IMR-90 (cell line): ENCODE results near the gene R3HDML. TPM values are rescaled to one million over a fixed set of nuclear protein-coding genes. Genes with fewer than 3 reads are reported as not detected.

Experiments used
- ATAC-seq: fragments of 200-7000 bp; cut with Tn5 transposase; 2 replicates; pipeline ENCODE4 v1.9.1; 2020; ENCODE audit warnings: low read depth, mild to moderate bottlenecking, moderate library complexity
- BruUV-seq: library from RNA; stranded (reverse); fragments of 400-500 nt; replicated peaks from 2 replicates; lab custom pipeline; 2021; lab: Mats Ljungman, UMichigan
- CTCF ChIA-PET: fragments of 300-600 bp; formaldehyde crosslinking; extraction: SDS; loops from one replicate; lab custom pipeline; 2021; ENCODE audit warnings: antibody characterized with exemption; lab: Yijun Ruan, JAX
- POLR2A ChIA-PET: fragments of 300-600 bp; sonication (Branson Sonifier 250); formaldehyde crosslinking; loops from one replicate; lab custom pipeline; 2022; ENCODE audit warnings: antibody characterized with exemption; ENCODE audit not compliant: unreplicated experiment; lab: Charles Lee
- DNase-seq: peaks from one replicate; pipeline ENCODE4 v3.0.0; 2013
- H2AFZ ChIP-seq: replicated peaks from 2 replicates; pipeline ENCODE3; 2013; ENCODE audit warnings: low read length, mild to moderate bottlenecking; ENCODE audit not compliant: poor library complexity
- H2AK5ac ChIP-seq: 2 replicates; pipeline ENCODE4 v1.6.1; 2013; ENCODE audit warnings: low read depth, low read length, inconsistent platforms
- H2AK9ac ChIP-seq: replicated peaks from 2 replicates; pipeline ENCODE3; 2013; ENCODE audit warnings: mild to moderate bottlenecking, low read depth, low read length, moderate library complexity; ENCODE audit not compliant: poor library complexity
- H2BK120ac ChIP-seq: 2 replicates; pipeline ENCODE4 v1.6.1; 2013; ENCODE audit warnings: low read depth, low read length, inconsistent platforms
- H2BK15ac ChIP-seq: 3 replicates; pipeline ENCODE4 v1.6.1; 2013; ENCODE audit warnings: low read depth, low read length, inconsistent platforms
- H2BK20ac ChIP-seq: 2 replicates; pipeline ENCODE4 v1.6.1; 2013; ENCODE audit warnings: low read depth, mild to moderate bottlenecking, inconsistent platforms, low read length, moderate library complexity
- H2BK5ac ChIP-seq: 2 replicates; pipeline ENCODE4 v1.6.1; 2013; ENCODE audit warnings: mild to moderate bottlenecking, low read depth, low read length, inconsistent platforms; ENCODE audit not compliant: poor library complexity, severe bottlenecking
- H3K14ac ChIP-seq: replicated peaks from 2 replicates; pipeline ENCODE4 v1.6.1; 2013; ENCODE audit warnings: low read depth, low read length, inconsistent platforms
- H3K18ac ChIP-seq: 2 replicates; pipeline ENCODE4 v1.6.1; 2013; ENCODE audit warnings: low read depth, low read length, control low read depth
- H3K23ac ChIP-seq: 2 replicates; pipeline ENCODE4 v1.6.1; 2013; ENCODE audit warnings: low read depth, low read length, inconsistent platforms
- H3K27ac ChIP-seq: 2 replicates; pipeline ENCODE4 v1.5.1; 2013; ENCODE audit warnings: mild to moderate bottlenecking, control low read depth, low read length; ENCODE audit not compliant: insufficient read depth
- H3K27me3 ChIP-seq: 2 replicates; pipeline ENCODE4 v1.6.1; 2013; ENCODE audit warnings: low read length; ENCODE audit not compliant: control insufficient read depth, insufficient read depth
- H3K36me3 ChIP-seq: 2 replicates; pipeline ENCODE4 v1.6.1; 2013; ENCODE audit warnings: low read length, mixed read lengths; ENCODE audit not compliant: control insufficient read depth, insufficient read depth
- H3K4ac ChIP-seq: 2 replicates; pipeline ENCODE4 v1.6.1; 2013; ENCODE audit warnings: low read depth, low read length, inconsistent platforms
- H3K4me1 ChIP-seq: 2 replicates; pipeline ENCODE4 v1.6.1; 2013; ENCODE audit warnings: low read length, mixed read lengths; ENCODE audit not compliant: control insufficient read depth, insufficient read depth
- H3K4me2 ChIP-seq: 2 replicates; pipeline ENCODE4 v1.6.1; 2013; ENCODE audit warnings: low read depth, mild to moderate bottlenecking, control low read depth, low read length, moderate library complexity
- H3K4me3 ChIP-seq: 2 replicates; pipeline ENCODE4 v1.5.1; 2013; ENCODE audit warnings: low read depth, mild to moderate bottlenecking, control low read depth, low read length, moderate library complexity; ENCODE audit not compliant: insufficient read depth
- H3K56ac ChIP-seq: 2 replicates; pipeline ENCODE4 v1.6.1; 2013; ENCODE audit warnings: low read length, inconsistent platforms; ENCODE audit not compliant: insufficient read depth; ENCODE audit errors: extremely low read depth
- H3K79me1 ChIP-seq, 2 experiments: 2 replicates each; pipeline ENCODE4 v1.6.1; 2013; ENCODE audit warnings: low read length in 2 of 2, inconsistent platforms in 1 of 2, low read depth in 1 of 2
- H3K9ac ChIP-seq: 2 replicates; pipeline ENCODE4 v1.6.1; 2013; ENCODE audit warnings: low read depth, low read length, control low read depth
- H3K9me1 ChIP-seq: 2 replicates; pipeline ENCODE4 v1.6.1; 2013; ENCODE audit warnings: low read length, inconsistent platforms; ENCODE audit not compliant: insufficient read depth
- H3K9me3 ChIP-seq: 2 replicates; pipeline ENCODE4 v1.6.1; 2013; ENCODE audit warnings: low read length; ENCODE audit not compliant: control insufficient read depth, insufficient read depth
- H4K20me1 ChIP-seq: 2 replicates; pipeline ENCODE4 v1.6.1; 2013; ENCODE audit warnings: low read length, inconsistent platforms; ENCODE audit not compliant: insufficient read depth
- H4K5ac ChIP-seq: 2 replicates; pipeline ENCODE4 v1.6.1; 2013; ENCODE audit warnings: mild to moderate bottlenecking, low read depth, low read length, control low read depth
- H4K8ac ChIP-seq, 2 experiments: 2 replicates each; pipeline ENCODE4 v1.6.1; 2013; ENCODE audit warnings: low read depth in 2 of 2, low read length in 2 of 2, control low read depth in 1 of 2, inconsistent platforms in 1 of 2
- H4K91ac ChIP-seq: 2 replicates; pipeline ENCODE4 v1.6.1; 2013; ENCODE audit warnings: low read depth, low read length, inconsistent platforms; ENCODE audit not compliant: insufficient read depth
- RAD21 ChIP-seq: IDR thresholded peaks from 2 replicates; pipeline ENCODE4 v1.6.1; 2012; ENCODE audit warnings: low read length, improper control_type of control experiment
- RCOR1 ChIP-seq: IDR thresholded peaks from 2 replicates; pipeline ENCODE4 v1.6.1; 2012; ENCODE audit warnings: mild to moderate bottlenecking, low read length, improper control_type of control experiment; ENCODE audit not compliant: insufficient replicate concordance
- SMC3 ChIP-seq: fragments of 150-350 bp; IDR thresholded peaks from 2 replicates; pipeline ENCODE4 v1.6.1; 2016; ENCODE audit warnings: low read depth, mild to moderate bottlenecking, antibody characterized with exemption, low read length, moderate library complexity
- WGBS, 2 experiments: methylation state at CpG; one replicate each; pipeline versions ENCODE4 v1.1.5 to v1.1.7; 2013; ENCODE audit warnings: missing lambda C conversion rate in 2 of 2; ENCODE audit not compliant: insufficient read length in 1 of 2; ENCODE audit errors: extremely low coverage in 2 of 2; 5-methylcytosine and 5-hydroxymethylcytosine counted together
- dilution Hi-C: fragments of 300-500 bp; cut with HindIII; formaldehyde crosslinking; loops from one replicate; pipeline ENCODE4 v1.14.3; 2018; ENCODE audit warnings: low sequenced_read_pairs; ENCODE audit not compliant: unreplicated experiment
- in situ Hi-C: fragments of 300-500 bp; cut with MboI; formaldehyde crosslinking; loops from 3 replicates; pipeline ENCODE4 v1.14.3; 2019; ENCODE audit warnings: low sequenced_read_pairs, inconsistent platforms, mixed read lengths
- intact Hi-C: fragments of 100-400 bp; cut with micrococcal nuclease; formaldehyde crosslinking; loops from 2 replicates; pipeline ENCODE4 v1.10.0; 2022
- polyA plus RNA-seq, 3 experiments: library from polyadenylated mRNA; depleted of rRNA; stranded (reverse); fragments of >200 nt; gene quantifications; 2 replicates each; pipeline ENCODE4 v1.2.3, GENCODE V29; 2012; ENCODE audit warnings: low replicate concordance in 1 of 3
- total RNA-seq: library from RNA; depleted of rRNA; stranded (reverse); fragments of >200 nt; gene quantifications from 2 replicates; pipeline ENCODE4 v1.2.3, GENCODE V29; 2012
- TF ChIP-seq, protein P1 (sequence below): fragments of 150-350 bp; IDR thresholded peaks from 2 replicates; pipeline ENCODE4 v1.6.1; 2016; ENCODE audit warnings: low read depth, mild to moderate bottlenecking, low read length, moderate library complexity, borderline replicate concordance

The R3HDML gene
- total and polyA plus RNA-seq, 2 of the 4 experiments (the other 2 are of a cell fraction), result not detected

DNA sequence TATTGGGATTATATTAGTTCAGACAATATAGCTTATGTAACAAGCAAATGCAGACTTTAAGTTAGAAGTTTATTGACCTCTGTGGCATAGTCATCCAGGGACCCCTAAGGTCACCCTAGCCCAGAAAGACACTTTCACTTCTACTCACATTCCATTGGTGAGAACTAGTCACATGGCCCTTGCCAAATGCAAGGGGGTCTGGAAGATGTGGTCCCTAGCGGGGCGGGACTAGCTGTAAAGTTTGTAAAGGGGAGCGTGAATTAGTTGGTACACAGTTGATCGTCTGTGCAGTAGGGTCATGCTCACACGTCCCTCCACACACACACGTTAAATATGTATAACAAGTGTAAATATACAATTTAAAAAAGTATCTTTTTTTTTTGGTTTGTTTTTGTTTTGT lies 27.9 kb downstream of the R3HDML start:
- no peak overlapping the region for H3K4me3 ChIP-seq
- H3K4me2 ChIP-seq, result no peak overlapping the region
- no peak overlapping the region for H3K4ac ChIP-seq
- H3K9me3 ChIP-seq, result no peaks in the 10 kb centered on the region
- no peak overlapping the region for H4K5ac ChIP-seq
- H3K56ac ChIP-seq, result no peak overlapping the region
- no peak overlapping the region for H2AK5ac ChIP-seq
- ATAC-seq (no peak), DNase-seq (no peak)
- H2BK15ac ChIP-seq, result no peak overlapping the region
- H3K9ac ChIP-seq, result no peak overlapping the region
- no peak overlapping the region for H3K23ac ChIP-seq
- no TSS peak for BruUV-seq
- H2BK20ac ChIP-seq, result no peak overlapping the region
- no peak overlapping the region for H4K91ac ChIP-seq
- no peak overlapping the region for H2AK9ac ChIP-seq
- no peak overlapping the region for H4K8ac ChIP-seq
- no peak overlapping the region for H3K27ac ChIP-seq
- dilution Hi-C loops, result no loop called here
- H3K18ac ChIP-seq, result no peak overlapping the region
- ChIA-PET CTCF (no interaction called here), POLR2A (no interaction called here)
- H3K9me1 ChIP-seq, result no peaks in the 10 kb centered on the region
- H4K20me1 ChIP-seq, result no peaks in the 10 kb centered on the region
- H3K4me1 ChIP-seq, result no peaks in the 10 kb centered on the region
- no peak overlapping the region for H2BK5ac ChIP-seq
- no CpG with 5 or more reads among the region's 6 CpGs for WGBS, 2 experiments
- H3K79me1 ChIP-seq, result no peaks in the 10 kb centered on the region
- H3K36me3 ChIP-seq, result no peaks in the 10 kb centered on the region
- intact Hi-C loops, result no loop called here
- in situ Hi-C loops, result no loop called here
- H3K27me3 ChIP-seq, result peaks cover 5% of the 10 kb centered on the region; the same call in 1 of the 2 replicates
- no peak overlapping the region for H3K14ac ChIP-seq
- H2AFZ ChIP-seq, result no peak overlapping the region
- TF ChIP-seq, protein P1, sequence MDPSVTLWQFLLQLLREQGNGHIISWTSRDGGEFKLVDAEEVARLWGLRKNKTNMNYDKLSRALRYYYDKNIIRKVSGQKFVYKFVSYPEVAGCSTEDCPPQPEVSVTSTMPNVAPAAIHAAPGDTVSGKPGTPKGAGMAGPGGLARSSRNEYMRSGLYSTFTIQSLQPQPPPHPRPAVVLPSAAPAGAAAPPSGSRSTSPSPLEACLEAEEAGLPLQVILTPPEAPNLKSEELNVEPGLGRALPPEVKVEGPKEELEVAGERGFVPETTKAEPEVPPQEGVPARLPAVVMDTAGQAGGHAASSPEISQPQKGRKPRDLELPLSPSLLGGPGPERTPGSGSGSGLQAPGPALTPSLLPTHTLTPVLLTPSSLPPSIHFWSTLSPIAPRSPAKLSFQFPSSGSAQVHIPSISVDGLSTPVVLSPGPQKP, result no peak
- TF ChIP-seq RAD21 (no peak), RCOR1 (no peak), SMC3 (no peak)
- no peak overlapping the region for H2BK120ac ChIP-seq
